WTC11 (cell line): ENCODE results near the gene HILPDA. TPM values are rescaled to one million over a fixed set of nuclear protein-coding genes. Genes with fewer than 3 reads are reported as not detected.

Experiments
- ATAC-seq: fragments of 200-7000 bp; cut with Tn5 transposase; 2 replicates; pipeline ENCODE4 v1.10.0; 2021; ENCODE audit warnings: mild to moderate bottlenecking, moderate library complexity
- CTCF ChIA-PET: fragments of 300-600 bp; sonication (Branson Sonifier 250); formaldehyde crosslinking; loops from one replicate; lab custom pipeline; 2021; ENCODE audit warnings: antibody characterized with exemption; lab: Charles Lee
- POLR2A ChIA-PET: fragments of 350-600 bp; sonication (Branson Sonifier 250); formaldehyde crosslinking; loops from one replicate; lab custom pipeline; 2021; ENCODE audit warnings: antibody characterized with exemption; lab: Charles Lee
- DNase-seq: peaks from one replicate; pipeline ENCODE4 v3.0.0; 2021; ENCODE audit warnings: low spot score
- H3K27ac Mint-ChIP-seq: 2 replicates; pipeline ENCODE4 v1.8.0; 2021; ENCODE audit warnings: mixed read lengths
- H3K27me3 Mint-ChIP-seq: 2 replicates; pipeline ENCODE4 v1.8.0; 2021; ENCODE audit warnings: low read depth, mild to moderate bottlenecking, moderate library complexity, mixed read lengths
- H3K36me3 Mint-ChIP-seq: 2 replicates; pipeline ENCODE4 v1.8.0; 2021; ENCODE audit warnings: mixed read lengths
- H3K4me1 Mint-ChIP-seq: 2 replicates; pipeline ENCODE4 v1.8.0; 2022; ENCODE audit warnings: mixed read lengths
- H3K4me3 Mint-ChIP-seq: 2 replicates; pipeline ENCODE4 v1.8.0; 2021; ENCODE audit warnings: mild to moderate bottlenecking, moderate library complexity, mixed read lengths
- H3K9me3 Mint-ChIP-seq: 2 replicates; pipeline ENCODE4 v1.8.0; 2021; ENCODE audit warnings: mixed read lengths
- CREB1 ChIP-seq: sonication (generic); formaldehyde crosslinking; IDR thresholded peaks from 2 replicates; pipeline ENCODE4 v1.8.0; 2023; ENCODE audit warnings: mild to moderate bottlenecking, missing genetic modification reagents
- ELF4 ChIP-seq: sonication (generic); formaldehyde crosslinking; IDR thresholded peaks from 2 replicates; pipeline ENCODE4 v1.8.1; 2022; ENCODE audit warnings: low read depth, mild to moderate bottlenecking, moderate library complexity, missing genetic modification reagents
- ESRRA ChIP-seq: sonication (generic); formaldehyde crosslinking; IDR thresholded peaks from 2 replicates; pipeline ENCODE4 v1.8.1; 2022; ENCODE audit warnings: mild to moderate bottlenecking, missing genetic modification reagents, borderline replicate concordance
- ETV6 ChIP-seq: sonication (generic); formaldehyde crosslinking; IDR thresholded peaks from 2 replicates; pipeline ENCODE4 v1.8.1; 2022; ENCODE audit warnings: mild to moderate bottlenecking, missing genetic modification reagents
- JAZF1 ChIP-seq: fragments of 250-450 bp; sonication (Bioruptor Pico); IDR thresholded peaks from 2 replicates; pipeline ENCODE4 v1.9.0; 2021; ENCODE audit warnings: moderate library complexity, mild to moderate bottlenecking, inconsistent platforms
- NFATC4 ChIP-seq: fragments of 250-450 bp; sonication (Bioruptor Pico); IDR thresholded peaks from 2 replicates; pipeline ENCODE4 v1.9.0; 2021; ENCODE audit warnings: mild to moderate bottlenecking
- NR2C2 ChIP-seq: sonication (generic); formaldehyde crosslinking; IDR thresholded peaks from 2 replicates; pipeline ENCODE4 v1.8.0; 2022; ENCODE audit warnings: mild to moderate bottlenecking, missing genetic modification reagents
- SMAD4 ChIP-seq: sonication (generic); formaldehyde crosslinking; IDR thresholded peaks from 2 replicates; pipeline ENCODE4 v1.8.0; 2022; ENCODE audit warnings: mild to moderate bottlenecking, missing genetic modification reagents
- SOX15 ChIP-seq: fragments of 250-450 bp; sonication (Bioruptor Pico); IDR thresholded peaks from 2 replicates; pipeline ENCODE4 v1.9.0; 2021; ENCODE audit warnings: mild to moderate bottlenecking
- TCF7 ChIP-seq: sonication (generic); formaldehyde crosslinking; IDR thresholded peaks from 2 replicates; pipeline ENCODE4 v1.8.0; 2022; ENCODE audit warnings: mild to moderate bottlenecking, low read depth, missing genetic modification reagents, moderate library complexity
- TEAD1 ChIP-seq: sonication (generic); formaldehyde crosslinking; IDR thresholded peaks from 2 replicates; pipeline ENCODE4 v1.8.0; 2022; ENCODE audit warnings: mild to moderate bottlenecking, missing genetic modification reagents
- ZNF232 ChIP-seq: sonication (generic); formaldehyde crosslinking; IDR thresholded peaks from 2 replicates; pipeline ENCODE4 v1.8.0; 2022; ENCODE audit warnings: mild to moderate bottlenecking, missing genetic modification reagents
- ZNF317 ChIP-seq: sonication (generic); formaldehyde crosslinking; IDR thresholded peaks from 2 replicates; pipeline ENCODE4 v1.8.1; 2023; ENCODE audit warnings: low read depth, mild to moderate bottlenecking, moderate library complexity, missing genetic modification reagents, borderline replicate concordance
- ZNF423 ChIP-seq: fragments of 250-450 bp; sonication (Bioruptor Pico); IDR thresholded peaks from 2 replicates; pipeline ENCODE4 v2.1.2; 2022; ENCODE audit warnings: mild to moderate bottlenecking, moderate library complexity
- total RNA-seq: library from RNA; stranded (reverse); gene quantifications from 3 replicates; pipeline ENCODE4 v1.2.3, GENCODE V29; 2021
- TF ChIP-seq, protein P1 (sequence below): sonication (generic); formaldehyde crosslinking; IDR thresholded peaks from 2 replicates; pipeline ENCODE4 v1.8.0; 2022; ENCODE audit warnings: mild to moderate bottlenecking, missing genetic modification reagents
- TF ChIP-seq, protein P2 (sequence below): sonication (generic); formaldehyde crosslinking; IDR thresholded peaks from 2 replicates; pipeline ENCODE4 v1.8.0; 2022; ENCODE audit warnings: mild to moderate bottlenecking, missing genetic modification reagents
- TF ChIP-seq, protein P3 (sequence below): sonication (generic); formaldehyde crosslinking; conservative IDR thresholded peaks from 2 replicates; pipeline ENCODE4 v1.8.1; 2022; ENCODE audit warnings: mild to moderate bottlenecking, missing genetic modification reagents
- TF ChIP-seq, protein P4 (sequence below): sonication (generic); formaldehyde crosslinking; IDR thresholded peaks from 2 replicates; pipeline ENCODE4 v1.8.1; 2022; ENCODE audit warnings: low read depth, mild to moderate bottlenecking, moderate library complexity, missing genetic modification reagents, borderline replicate concordance
- TF ChIP-seq, protein P5 (sequence below): sonication (generic); formaldehyde crosslinking; IDR thresholded peaks from 2 replicates; pipeline ENCODE4 v1.8.0; 2022; ENCODE audit warnings: mild to moderate bottlenecking, missing genetic modification reagents

The HILPDA gene
- total RNA-seq, 1 experiment from 2014 or later, result 28.7 TPM

DNA sequence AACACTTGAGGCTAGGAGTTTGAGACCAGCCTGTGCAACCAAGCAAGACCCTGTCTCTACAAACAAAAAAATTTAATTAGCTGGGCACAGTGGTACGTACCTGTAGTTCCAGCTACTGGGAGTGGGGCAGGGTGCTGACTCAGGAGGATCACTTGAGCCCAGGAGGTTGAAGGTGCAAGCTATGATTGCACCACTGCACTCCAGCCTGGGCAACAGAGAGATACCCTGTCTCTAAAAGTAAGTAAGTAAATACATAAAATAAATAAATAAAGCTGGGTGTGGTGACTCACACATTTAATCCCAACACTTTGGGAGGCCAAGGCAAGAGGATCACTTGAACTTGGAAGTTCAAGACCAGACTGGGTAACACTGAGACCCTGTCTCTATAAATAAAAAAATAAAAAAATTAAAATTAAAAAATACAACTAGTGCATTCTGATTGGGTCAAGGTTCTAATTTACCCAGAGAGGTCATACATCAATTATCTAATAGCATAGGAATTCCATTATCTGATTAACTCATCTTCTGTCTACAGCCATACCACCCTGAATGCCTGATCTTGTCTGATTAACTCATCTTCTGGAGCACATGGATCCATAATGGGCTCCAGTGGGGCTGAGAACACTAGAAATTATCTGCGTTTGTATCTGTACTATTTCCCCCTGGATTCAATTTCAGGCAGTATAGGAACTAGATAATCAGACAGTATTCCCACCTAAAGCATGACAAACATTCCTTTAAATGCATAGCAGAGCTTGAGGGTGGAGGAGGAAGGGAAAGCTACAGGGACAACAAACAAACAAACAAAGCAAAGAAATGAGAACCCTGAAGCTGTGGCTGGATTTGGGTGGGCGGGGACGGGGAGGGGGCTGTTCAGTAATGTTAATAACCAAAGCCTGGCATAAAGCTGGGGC is 21.0 kb upstream of the HILPDA start:
- no peaks in the 10 kb centered on the region for H3K27me3 Mint-ChIP-seq
- DNase-seq (no peak), ATAC-seq (peak; percentile 32)
- H3K36me3 Mint-ChIP-seq, result no peaks in the 10 kb centered on the region
- TF ChIP-seq, protein P1, sequence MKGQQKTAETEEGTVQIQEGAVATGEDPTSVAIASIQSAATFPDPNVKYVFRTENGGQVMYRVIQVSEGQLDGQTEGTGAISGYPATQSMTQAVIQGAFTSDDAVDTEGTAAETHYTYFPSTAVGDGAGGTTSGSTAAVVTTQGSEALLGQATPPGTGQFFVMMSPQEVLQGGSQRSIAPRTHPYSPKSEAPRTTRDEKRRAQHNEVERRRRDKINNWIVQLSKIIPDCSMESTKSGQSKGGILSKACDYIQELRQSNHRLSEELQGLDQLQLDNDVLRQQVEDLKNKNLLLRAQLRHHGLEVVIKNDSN (CRISPR knock-in tag), result no peak
- TF ChIP-seq NFATC4 (CRISPR knock-in tag), result no peak
- no peak overlapping the region for H3K4me3 Mint-ChIP-seq
- H3K27ac Mint-ChIP-seq, result peak overlapping the region; percentile 81; the same call in 1 of the 2 replicates
- POLR2A ChIA-PET, result no interaction called here
- H3K9me3 Mint-ChIP-seq, result no peaks in the 10 kb centered on the region
- CTCF ChIA-PET, result interaction anchor here (0.9 to 3.4 kb wide), 10 partner anchors 9 to 53 kb away, joined by 3 to 33 read pairs (median 7); partner anchors contain the start of gene HILPDA
- H3K4me1 Mint-ChIP-seq, result peaks cover 30% of the 10 kb centered on the region

DNA sequence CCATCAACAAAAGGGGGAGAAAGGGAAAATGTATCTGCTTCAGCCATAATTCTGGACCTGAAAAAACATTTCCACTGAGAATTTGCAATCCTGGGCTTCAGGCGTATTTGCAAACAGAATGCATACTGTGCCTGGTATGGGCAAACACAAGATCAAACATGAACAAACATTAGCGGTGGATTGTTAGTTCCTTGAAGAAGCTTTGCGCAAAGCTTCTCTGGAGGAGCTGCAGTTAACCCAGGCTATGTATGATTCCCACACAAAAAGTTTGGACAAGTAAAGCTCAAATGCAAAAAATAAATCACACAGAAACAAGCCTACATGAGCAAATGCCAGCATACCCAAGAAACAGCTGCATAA is 20.4 kb upstream of the HILPDA start:
- no peak overlapping the region for H3K27ac Mint-ChIP-seq
- no peak for DNase-seq
- POLR2A ChIA-PET, result no interaction called here
- peaks cover 31% of the 10 kb centered on the region for H3K4me1 Mint-ChIP-seq
- no peaks in the 10 kb centered on the region for H3K9me3 Mint-ChIP-seq
- peak; percentile 17; the same call in 1 of the 2 replicates for ATAC-seq
- TF ChIP-seq, protein P2, sequence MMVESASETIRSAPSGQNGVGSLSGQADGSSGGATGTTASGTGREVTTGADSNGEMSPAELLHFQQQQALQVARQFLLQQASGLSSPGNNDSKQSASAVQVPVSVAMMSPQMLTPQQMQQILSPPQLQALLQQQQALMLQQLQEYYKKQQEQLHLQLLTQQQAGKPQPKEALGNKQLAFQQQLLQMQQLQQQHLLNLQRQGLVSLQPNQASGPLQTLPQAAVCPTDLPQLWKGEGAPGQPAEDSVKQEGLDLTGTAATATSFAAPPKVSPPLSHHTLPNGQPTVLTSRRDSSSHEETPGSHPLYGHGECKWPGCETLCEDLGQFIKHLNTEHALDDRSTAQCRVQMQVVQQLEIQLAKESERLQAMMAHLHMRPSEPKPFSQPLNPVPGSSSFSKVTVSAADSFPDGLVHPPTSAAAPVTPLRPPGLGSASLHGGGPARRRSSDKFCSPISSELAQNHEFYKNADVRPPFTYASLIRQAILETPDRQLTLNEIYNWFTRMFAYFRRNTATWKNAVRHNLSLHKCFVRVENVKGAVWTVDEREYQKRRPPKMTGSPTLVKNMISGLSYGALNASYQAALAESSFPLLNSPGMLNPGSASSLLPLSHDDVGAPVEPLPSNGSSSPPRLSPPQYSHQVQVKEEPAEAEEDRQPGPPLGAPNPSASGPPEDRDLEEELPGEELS (CRISPR knock-in tag), result no peak
- TF ChIP-seq NR2C2 (CRISPR knock-in tag) (no peak), ETV6 (CRISPR knock-in tag) (no peak), SMAD4 (CRISPR knock-in tag) (no peak), TEAD1 (CRISPR knock-in tag) (no peak), ZNF317 (CRISPR knock-in tag) (no peak), ZNF232 (CRISPR knock-in tag) (no peak), ESRRA (CRISPR knock-in tag) (no peak), JAZF1 (CRISPR knock-in tag) (no peak), TCF7 (CRISPR knock-in tag) (no peak), CREB1 (CRISPR knock-in tag) (no peak), SOX15 (CRISPR knock-in tag) (no peak), ELF4 (CRISPR knock-in tag) (no peak), ZNF423 (CRISPR knock-in tag) (no peak)
- TF ChIP-seq, protein P3, sequence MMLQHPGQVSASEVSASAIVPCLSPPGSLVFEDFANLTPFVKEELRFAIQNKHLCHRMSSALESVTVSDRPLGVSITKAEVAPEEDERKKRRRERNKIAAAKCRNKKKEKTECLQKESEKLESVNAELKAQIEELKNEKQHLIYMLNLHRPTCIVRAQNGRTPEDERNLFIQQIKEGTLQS (CRISPR knock-in tag), result no peak
- TF ChIP-seq, protein P4, sequence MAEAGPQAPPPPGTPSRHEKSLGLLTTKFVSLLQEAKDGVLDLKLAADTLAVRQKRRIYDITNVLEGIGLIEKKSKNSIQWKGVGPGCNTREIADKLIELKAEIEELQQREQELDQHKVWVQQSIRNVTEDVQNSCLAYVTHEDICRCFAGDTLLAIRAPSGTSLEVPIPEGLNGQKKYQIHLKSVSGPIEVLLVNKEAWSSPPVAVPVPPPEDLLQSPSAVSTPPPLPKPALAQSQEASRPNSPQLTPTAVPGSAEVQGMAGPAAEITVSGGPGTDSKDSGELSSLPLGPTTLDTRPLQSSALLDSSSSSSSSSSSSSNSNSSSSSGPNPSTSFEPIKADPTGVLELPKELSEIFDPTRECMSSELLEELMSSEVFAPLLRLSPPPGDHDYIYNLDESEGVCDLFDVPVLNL (CRISPR knock-in tag), result no peak
- TF ChIP-seq, protein P5, sequence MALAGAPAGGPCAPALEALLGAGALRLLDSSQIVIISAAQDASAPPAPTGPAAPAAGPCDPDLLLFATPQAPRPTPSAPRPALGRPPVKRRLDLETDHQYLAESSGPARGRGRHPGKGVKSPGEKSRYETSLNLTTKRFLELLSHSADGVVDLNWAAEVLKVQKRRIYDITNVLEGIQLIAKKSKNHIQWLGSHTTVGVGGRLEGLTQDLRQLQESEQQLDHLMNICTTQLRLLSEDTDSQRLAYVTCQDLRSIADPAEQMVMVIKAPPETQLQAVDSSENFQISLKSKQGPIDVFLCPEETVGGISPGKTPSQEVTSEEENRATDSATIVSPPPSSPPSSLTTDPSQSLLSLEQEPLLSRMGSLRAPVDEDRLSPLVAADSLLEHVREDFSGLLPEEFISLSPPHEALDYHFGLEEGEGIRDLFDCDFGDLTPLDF (CRISPR knock-in tag), result no peak
- CTCF ChIA-PET, result interaction anchor here (1.0 to 3.4 kb wide), 10 partner anchors 9 to 54 kb away, joined by 3 to 33 read pairs (median 7); partner anchors contain the start of gene HILPDA
- H3K27me3 Mint-ChIP-seq, result no peaks in the 10 kb centered on the region
- H3K36me3 Mint-ChIP-seq, result no peaks in the 10 kb centered on the region
- no peak overlapping the region for H3K4me3 Mint-ChIP-seq
